Measurements from ENCODE around the gene WRNIP1. TPM values are rescaled to one million over a fixed set of nuclear protein-coding genes. Genes with fewer than 3 reads are reported as not detected.

WRNIP1 gene
- total RNA-seq, 1 donor from 2014 or later: 40.4 TPM

GRCh38 chr6:2802521-2803060, 37.4 kb downstream of the WRNIP1 start:
- no peaks in the 10 kb centered on the region for H3K27me3 Mint-ChIP-seq
- H3K4me3 Mint-ChIP-seq (ENCODE audit: low read depth): no peak overlapping the region
- H3K36me3 Mint-ChIP-seq (ENCODE audit: insufficient read depth): no peaks in the 10 kb centered on the region
- TF ChIP-seq, protein P1, sequence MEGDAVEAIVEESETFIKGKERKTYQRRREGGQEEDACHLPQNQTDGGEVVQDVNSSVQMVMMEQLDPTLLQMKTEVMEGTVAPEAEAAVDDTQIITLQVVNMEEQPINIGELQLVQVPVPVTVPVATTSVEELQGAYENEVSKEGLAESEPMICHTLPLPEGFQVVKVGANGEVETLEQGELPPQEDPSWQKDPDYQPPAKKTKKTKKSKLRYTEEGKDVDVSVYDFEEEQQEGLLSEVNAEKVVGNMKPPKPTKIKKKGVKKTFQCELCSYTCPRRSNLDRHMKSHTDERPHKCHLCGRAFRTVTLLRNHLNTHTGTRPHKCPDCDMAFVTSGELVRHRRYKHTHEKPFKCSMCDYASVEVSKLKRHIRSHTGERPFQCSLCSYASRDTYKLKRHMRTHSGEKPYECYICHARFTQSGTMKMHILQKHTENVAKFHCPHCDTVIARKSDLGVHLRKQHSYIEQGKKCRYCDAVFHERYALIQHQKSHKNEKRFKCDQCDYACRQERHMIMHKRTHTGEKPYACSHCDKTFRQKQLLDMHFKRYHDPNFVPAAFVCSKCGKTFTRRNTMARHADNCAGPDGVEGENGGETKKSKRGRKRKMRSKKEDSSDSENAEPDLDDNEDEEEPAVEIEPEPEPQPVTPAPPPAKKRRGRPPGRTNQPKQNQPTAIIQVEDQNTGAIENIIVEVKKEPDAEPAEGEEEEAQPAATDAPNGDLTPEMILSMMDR (IDR thresholded peaks at IDR 0.05; ENCODE audit: unreplicated experiment): no peak
- peaks cover 9% of the 10 kb centered on the region for H3K4me1 Mint-ChIP-seq (ENCODE audit: low read depth)
- H3K27ac Mint-ChIP-seq: no peak overlapping the region
- H3K9me3 Mint-ChIP-seq (ENCODE audit: low read depth): no peaks in the 10 kb centered on the region
- DNase-seq (ENCODE audit: low spot score, unreplicated experiment): no peak

- H3K36me3 Mint-ChIP-seq (ENCODE audit: insufficient read depth): no peaks in the 10 kb centered on the region
- H3K4me3 Mint-ChIP-seq (ENCODE audit: low read depth): no peak overlapping the region
- H3K27me3 Mint-ChIP-seq: no peaks in the 10 kb centered on the region
- no peak for DNase-seq (ENCODE audit: low spot score, unreplicated experiment)
- no peaks in the 10 kb centered on the region for H3K9me3 Mint-ChIP-seq (ENCODE audit: low read depth)
- peaks cover 6% of the 10 kb centered on the region for H3K4me1 Mint-ChIP-seq (ENCODE audit: low read depth)
- no peak overlapping the region for H3K27ac Mint-ChIP-seq
- TF ChIP-seq, protein P1 (IDR thresholded peaks at IDR 0.05; ENCODE audit: unreplicated experiment): no peak
Measured at GRCh38 chr6:2803731-2804429, 38.7 kb downstream of the WRNIP1 start.

- peaks cover 11% of the 10 kb centered on the region for H3K4me1 Mint-ChIP-seq (ENCODE audit: low read depth)
- H3K36me3 Mint-ChIP-seq (ENCODE audit: insufficient read depth): no peaks in the 10 kb centered on the region
- TF ChIP-seq, protein P1 (IDR thresholded peaks at IDR 0.05; ENCODE audit: unreplicated experiment): no peak
- H3K9me3 Mint-ChIP-seq (ENCODE audit: low read depth): no peaks in the 10 kb centered on the region
- H3K27me3 Mint-ChIP-seq: no peaks in the 10 kb centered on the region
- no peak overlapping the region for H3K4me3 Mint-ChIP-seq (ENCODE audit: low read depth)
- no peak overlapping the region for H3K27ac Mint-ChIP-seq
- no peak for DNase-seq (ENCODE audit: low spot score, unreplicated experiment)
Measured at GRCh38 chr6:2804516-2804915, 39.3 kb downstream of the WRNIP1 start.

DNA sequence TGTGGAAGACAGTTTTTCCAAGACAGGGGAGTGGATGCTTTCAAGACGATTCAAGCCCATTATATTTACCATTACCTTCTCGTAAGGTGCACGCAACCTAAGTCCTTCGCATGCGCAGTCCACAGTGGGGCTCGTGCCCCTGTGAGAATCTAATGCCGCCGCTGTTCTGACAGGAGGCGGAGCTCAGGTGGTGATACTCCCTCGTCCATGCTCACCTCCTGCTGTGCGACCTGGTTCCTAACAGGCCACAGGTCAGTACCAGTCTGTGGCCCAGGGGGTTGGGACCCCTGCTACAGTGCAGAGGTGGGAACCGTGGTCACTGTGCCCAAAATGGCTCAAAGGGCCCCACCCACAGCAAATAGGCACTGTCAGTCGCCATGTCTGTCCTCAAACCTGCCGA, 39.8 kb downstream of the WRNIP1 start:
- H3K36me3 Mint-ChIP-seq (ENCODE audit: insufficient read depth): no peaks in the 10 kb centered on the region
- H3K4me1 Mint-ChIP-seq (ENCODE audit: low read depth): peaks cover 15% of the 10 kb centered on the region
- H3K27me3 Mint-ChIP-seq: no peaks in the 10 kb centered on the region
- no peaks in the 10 kb centered on the region for H3K9me3 Mint-ChIP-seq (ENCODE audit: low read depth)
- H3K4me3 Mint-ChIP-seq (ENCODE audit: low read depth): no peak overlapping the region
- no peak for DNase-seq (ENCODE audit: low spot score, unreplicated experiment)
- TF ChIP-seq, protein P1 (IDR thresholded peaks at IDR 0.05; ENCODE audit: unreplicated experiment): no peak
- H3K27ac Mint-ChIP-seq: no peak overlapping the region

DNA sequence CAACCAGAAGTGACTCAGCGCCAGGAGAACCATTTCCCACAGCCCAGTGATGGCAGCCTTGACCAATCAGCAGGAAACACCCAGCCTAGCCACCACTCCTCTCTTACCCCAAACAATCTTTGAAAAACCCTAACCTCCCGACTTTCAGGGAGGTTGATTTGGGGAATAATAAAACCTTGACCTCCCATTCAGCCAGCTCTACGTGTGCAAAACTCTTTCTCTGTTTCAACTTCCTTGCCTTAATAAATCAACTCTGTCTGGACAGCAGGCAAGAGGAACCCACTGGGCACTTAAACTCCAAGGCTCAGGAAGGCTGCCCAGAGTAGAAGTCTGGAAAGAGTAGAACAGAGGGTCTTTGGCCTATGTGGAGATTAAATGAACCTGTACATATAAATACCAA, 41.5 kb downstream of the WRNIP1 start:
- Mint-ChIP-seq H3K27ac (no peak overlapping the region), H3K27me3 (no peaks in the 10 kb centered on the region), H3K9me3 (ENCODE audit: low read depth) (no peaks in the 10 kb centered on the region), H3K4me1 (ENCODE audit: low read depth) (peaks cover 15% of the 10 kb centered on the region), H3K4me3 (ENCODE audit: low read depth) (no peak overlapping the region), H3K36me3 (ENCODE audit: insufficient read depth) (no peaks in the 10 kb centered on the region)
- TF ChIP-seq, protein P1 (IDR thresholded peaks at IDR 0.05; ENCODE audit: unreplicated experiment): no peak
- no peak for DNase-seq (ENCODE audit: low spot score, unreplicated experiment)
